HK-2 (cell line): ENCODE results near the gene NEO1.

Experiments used
- DNase-seq: peaks from one replicate; pipeline ENCODE4 v3.0.0-alpha.2; 2018; ENCODE audit not compliant: unreplicated experiment

The NEO1 gene

GRCh38 chr15:73078722-73079121 is 26.5 kb downstream of the NEO1 start:
- no peak for DNase-seq

- no peak for DNase-seq
Observed at GRCh38 chr15:73079565-73079964, 27.3 kb downstream of the NEO1 start.

- DNase-seq = no peak
Observed at GRCh38 chr15:73081321-73081958, 29.2 kb downstream of the NEO1 start.

- DNase-seq = no peak
Observed at GRCh38 chr15:73082812-73083211, 30.5 kb downstream of the NEO1 start.

GRCh38 chr15:73087098-73087497 is 34.8 kb downstream of the NEO1 start:
- DNase-seq = no peak

GRCh38 chr15:73105064-73105463 is 52.8 kb downstream of the NEO1 start:
- no peak for DNase-seq

- DNase-seq = no peak
Observed at GRCh38 chr15:73108676-73109075, 56.4 kb downstream of the NEO1 start.

GRCh38 chr15:73109765-73110164 is 57.5 kb downstream of the NEO1 start:
- DNase-seq = no peak

- DNase-seq = no peak
Observed at GRCh38 chr15:73110201-73110600, 57.9 kb downstream of the NEO1 start.

- no peak for DNase-seq
Observed at GRCh38 chr15:73114064-73114463, 61.8 kb downstream of the NEO1 start.

GRCh38 chr15:73116164-73116563 is 63.9 kb downstream of the NEO1 start:
- DNase-seq = no peak

GRCh38 chr15:73118055-73118454 is 65.8 kb downstream of the NEO1 start:
- DNase-seq = no peak

- DNase-seq = no peak
Observed at GRCh38 chr15:73119478-73119877, 67.2 kb downstream of the NEO1 start.

- DNase-seq = no peak
Observed at GRCh38 chr15:73120269-73120668, 68.0 kb downstream of the NEO1 start.

- DNase-seq = no peak
Observed at GRCh38 chr15:73125219-73125618, 73.0 kb downstream of the NEO1 start.

GRCh38 chr15:73127302-73127936 is 75.2 kb downstream of the NEO1 start:
- no peak for DNase-seq

- no peak for DNase-seq
Observed at GRCh38 chr15:73130830-73131229, 78.6 kb downstream of the NEO1 start.

GRCh38 chr15:73134196-73134595 is 81.9 kb downstream of the NEO1 start:
- DNase-seq = no peak

GRCh38 chr15:73139041-73139743 is 86.9 kb downstream of the NEO1 start:
- DNase-seq = no peak

GRCh38 chr15:73139744-73140553 is 87.7 kb downstream of the NEO1 start:
- no peak for DNase-seq

- no peak for DNase-seq
Observed at GRCh38 chr15:73141216-73141900, 89.1 kb downstream of the NEO1 start.
